ENCODE data around the gene GLOD5.
"Not testable (repeated sequence)": the region's sequence is repeated elsewhere in the genome, so short reads cannot be mapped to it uniquely, and the experiment has no call there.

Gene GLOD5

GRCh38 chrX:48818098-48818497 lies 56.6 kb downstream of the GLOD5 start:
- TF ChIP-seq, protein P1, sequence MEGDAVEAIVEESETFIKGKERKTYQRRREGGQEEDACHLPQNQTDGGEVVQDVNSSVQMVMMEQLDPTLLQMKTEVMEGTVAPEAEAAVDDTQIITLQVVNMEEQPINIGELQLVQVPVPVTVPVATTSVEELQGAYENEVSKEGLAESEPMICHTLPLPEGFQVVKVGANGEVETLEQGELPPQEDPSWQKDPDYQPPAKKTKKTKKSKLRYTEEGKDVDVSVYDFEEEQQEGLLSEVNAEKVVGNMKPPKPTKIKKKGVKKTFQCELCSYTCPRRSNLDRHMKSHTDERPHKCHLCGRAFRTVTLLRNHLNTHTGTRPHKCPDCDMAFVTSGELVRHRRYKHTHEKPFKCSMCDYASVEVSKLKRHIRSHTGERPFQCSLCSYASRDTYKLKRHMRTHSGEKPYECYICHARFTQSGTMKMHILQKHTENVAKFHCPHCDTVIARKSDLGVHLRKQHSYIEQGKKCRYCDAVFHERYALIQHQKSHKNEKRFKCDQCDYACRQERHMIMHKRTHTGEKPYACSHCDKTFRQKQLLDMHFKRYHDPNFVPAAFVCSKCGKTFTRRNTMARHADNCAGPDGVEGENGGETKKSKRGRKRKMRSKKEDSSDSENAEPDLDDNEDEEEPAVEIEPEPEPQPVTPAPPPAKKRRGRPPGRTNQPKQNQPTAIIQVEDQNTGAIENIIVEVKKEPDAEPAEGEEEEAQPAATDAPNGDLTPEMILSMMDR (conservative IDR thresholded peaks at IDR 0.05) = no peak
- no peak for TF ChIP-seq ZFX (IDR thresholded peaks at IDR 0.05)
- H3K27ac ChIP-seq = no peak overlapping the region

- TF ChIP-seq, protein P1 (conservative IDR thresholded peaks at IDR 0.05) = no peak
- no peak for TF ChIP-seq ZFX (IDR thresholded peaks at IDR 0.05)
- no peak overlapping the region for H3K27ac ChIP-seq
These were observed 57.3 kb downstream of the GLOD5 start for GRCh38 chrX:48818866-48819265.

DNA sequence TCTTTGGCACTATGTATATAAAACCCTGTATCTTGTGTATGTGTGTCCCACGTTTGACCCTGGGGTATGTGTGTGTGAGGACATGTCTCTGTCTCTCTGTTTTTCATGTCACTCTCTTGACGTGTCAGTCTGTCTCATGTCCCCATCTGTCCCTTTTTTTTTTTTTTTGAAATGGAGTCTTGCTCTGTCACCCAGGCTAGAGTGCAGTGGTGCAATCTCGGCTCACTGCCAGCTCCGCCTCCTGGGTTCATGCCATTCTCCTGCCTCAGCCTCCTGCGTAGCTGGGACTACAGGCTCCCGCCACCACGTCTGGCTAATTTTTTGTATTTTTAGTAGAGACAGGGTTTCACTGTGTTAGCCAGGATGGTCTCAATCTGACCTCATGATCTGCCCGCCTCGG lies 57.8 kb downstream of the GLOD5 start:
- not testable (repeated sequence) for H3K27ac ChIP-seq

DNA sequence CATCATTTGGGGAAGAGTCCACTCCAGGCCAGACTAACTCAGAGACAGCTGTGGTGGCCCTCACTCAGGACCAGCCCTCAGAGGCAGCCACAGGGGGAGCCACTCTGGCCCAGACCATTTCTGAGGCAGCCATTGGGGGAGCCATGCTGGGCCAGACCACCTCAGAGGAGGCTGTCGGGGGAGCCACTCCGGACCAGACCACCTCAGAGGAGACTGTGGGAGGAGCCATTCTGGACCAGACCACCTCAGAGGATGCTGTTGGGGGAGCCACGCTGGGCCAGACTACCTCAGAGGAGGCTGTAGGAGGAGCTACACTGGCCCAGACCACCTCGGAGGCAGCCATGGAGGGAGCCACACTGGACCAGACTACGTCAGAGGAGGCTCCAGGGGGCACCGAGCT lies 61.5 kb downstream of the GLOD5 start:
- no peak overlapping the region for H3K27ac ChIP-seq
- TF ChIP-seq, protein P1 (conservative IDR thresholded peaks at IDR 0.05) = no peak
- no peak for TF ChIP-seq ZFX (IDR thresholded peaks at IDR 0.05)

Measured in C4-2B (cell line).